H9 (cell line): Measurements from ENCODE around the gene NIPSNAP3A. TPM values are rescaled to one million over a fixed set of nuclear protein-coding genes. Genes with fewer than 3 reads are reported as not detected.

Experiments used
- DNase-seq: peaks from one replicate; pipeline ENCODE4 v3.0.0-alpha.2; 2017
- H2AFZ ChIP-seq: one replicate; pipeline ENCODE4 v1.6.1; 2013; ENCODE audit warnings: mild to moderate bottlenecking, low read length, control low read depth, moderate library complexity
- H2AK5ac ChIP-seq: 2 replicates; pipeline ENCODE4 v1.6.1; 2013; ENCODE audit warnings: low read length, control low read depth, mixed read lengths; ENCODE audit not compliant: insufficient read length
- H2BK120ac ChIP-seq: one replicate; pipeline ENCODE4 v1.6.1; 2013; ENCODE audit warnings: low read depth, mild to moderate bottlenecking, low read length, control low read depth, inconsistent platforms; ENCODE audit not compliant: poor library complexity, severe bottlenecking
- H2BK12ac ChIP-seq: 2 replicates; pipeline ENCODE4 v1.6.1; 2013; ENCODE audit warnings: low read length, control low read depth, mixed read lengths, low read depth; ENCODE audit not compliant: insufficient read length
- H2BK15ac ChIP-seq: 2 replicates; pipeline ENCODE4 v1.6.1; 2013; ENCODE audit warnings: low read depth, low read length, control low read depth
- H2BK20ac ChIP-seq: one replicate; pipeline ENCODE4 v1.6.1; 2013; ENCODE audit warnings: low read depth, mild to moderate bottlenecking, low read length, control low read depth, inconsistent platforms; ENCODE audit not compliant: poor library complexity, severe bottlenecking
- H2BK5ac ChIP-seq: 2 replicates; pipeline ENCODE4 v1.6.1; 2013; ENCODE audit warnings: low read length, control low read depth, mixed read lengths; ENCODE audit not compliant: insufficient read length
- H3K14ac ChIP-seq: 2 replicates; pipeline ENCODE4 v1.6.1; 2013; ENCODE audit warnings: low read length, control low read depth; ENCODE audit not compliant: insufficient read depth
- H3K18ac ChIP-seq: 2 replicates; pipeline ENCODE4 v1.6.1; 2013; ENCODE audit warnings: low read depth, mild to moderate bottlenecking, mixed read lengths, low read length, control low read depth; ENCODE audit not compliant: insufficient read length
- H3K23ac ChIP-seq: 2 replicates; pipeline ENCODE4 v1.6.1; 2013; ENCODE audit warnings: low read length, control low read depth, mixed read lengths, low read depth; ENCODE audit not compliant: insufficient read length
- H3K23me2 ChIP-seq: 2 replicates; pipeline ENCODE4 v1.6.1; 2013; ENCODE audit warnings: low read depth, mild to moderate bottlenecking, mixed read lengths, low read length, control low read depth; ENCODE audit not compliant: insufficient read length, poor library complexity, severe bottlenecking
- H3K27ac ChIP-seq: 2 replicates; pipeline ENCODE4 v1.5.1; 2013; ENCODE audit warnings: low read length, control low read depth, mixed read lengths, low read depth; ENCODE audit not compliant: insufficient read length
- H3K27me3 ChIP-seq: 2 replicates; pipeline ENCODE4 v1.6.1; 2013; ENCODE audit warnings: low read length, control low read depth, inconsistent platforms; ENCODE audit not compliant: insufficient read depth
- H3K4ac ChIP-seq: 2 replicates; pipeline ENCODE4 v1.6.1; 2013; ENCODE audit warnings: low read depth, mild to moderate bottlenecking, control low read depth, inconsistent platforms, low read length, moderate library complexity
- H3K4me1 ChIP-seq: 2 replicates; pipeline ENCODE4 v1.6.1; 2013; ENCODE audit warnings: low read length, control low read depth, inconsistent platforms; ENCODE audit not compliant: insufficient read depth
- H3K4me2 ChIP-seq: 2 replicates; pipeline ENCODE4 v1.6.1; 2013; ENCODE audit warnings: low read length, control low read depth, mixed read lengths; ENCODE audit not compliant: insufficient read length, insufficient read depth
- H3K56ac ChIP-seq: 2 replicates; pipeline ENCODE4 v1.6.1; 2013; ENCODE audit warnings: low read depth, mild to moderate bottlenecking, mixed read lengths, low read length, control low read depth; ENCODE audit not compliant: insufficient read length
- H3K79me1 ChIP-seq: 2 replicates; pipeline ENCODE4 v1.6.1; 2013; ENCODE audit warnings: low read depth, mild to moderate bottlenecking, moderate library complexity, low read length, control low read depth, inconsistent platforms; ENCODE audit not compliant: insufficient read depth, poor library complexity, severe bottlenecking
- H3K79me2 ChIP-seq: 2 replicates; pipeline ENCODE4 v1.6.1; 2013; ENCODE audit warnings: low read length, control low read depth, inconsistent platforms; ENCODE audit not compliant: insufficient read depth
- H3K9ac ChIP-seq: 2 replicates; pipeline ENCODE4 v1.6.1; 2013; ENCODE audit warnings: low read length, control low read depth, mixed read lengths; ENCODE audit not compliant: insufficient read length; ENCODE audit errors: extremely low read depth
- H3K9me3 ChIP-seq: one replicate; pipeline ENCODE4 v1.6.1; 2013; ENCODE audit warnings: low read depth, low read length, inconsistent platforms; ENCODE audit not compliant: control insufficient read depth
- H3T11ph ChIP-seq: one replicate; pipeline ENCODE4 v1.6.1; 2013; ENCODE audit warnings: mild to moderate bottlenecking, low read length, control low read depth, inconsistent platforms
- H4K20me1 ChIP-seq: one replicate; pipeline ENCODE4 v1.6.1; 2013; ENCODE audit not compliant: control insufficient read depth, insufficient read length, insufficient read depth
- H4K5ac ChIP-seq: 2 replicates; pipeline ENCODE4 v1.6.1; 2013; ENCODE audit warnings: low read depth, mild to moderate bottlenecking, mixed read lengths, low read length, control low read depth; ENCODE audit not compliant: insufficient read length
- H4K8ac ChIP-seq: replicated peaks from 2 replicates; pipeline ENCODE4 v1.6.1; 2013; ENCODE audit warnings: low read length, control low read depth, mixed read lengths, low read depth; ENCODE audit not compliant: insufficient read length
- H4K91ac ChIP-seq: 2 replicates; pipeline ENCODE4 v1.6.1; 2013; ENCODE audit warnings: low read depth, mild to moderate bottlenecking, moderate library complexity, mixed read lengths, low read length, control low read depth; ENCODE audit not compliant: insufficient read length
- H3K27ac Mint-ChIP-seq, 3 experiments: 2 replicates in 2 of 3; 3 replicates in 1 of 3; pipeline ENCODE4 v1.8.0; 2020 to 2021; ENCODE audit warnings: mixed read lengths in 3 of 3, mild to moderate bottlenecking in 1 of 3, moderate library complexity in 1 of 3
- H3K27me3 Mint-ChIP-seq: 2 replicates; pipeline ENCODE4 v1.8.0; 2021; ENCODE audit warnings: low read depth, mild to moderate bottlenecking, moderate library complexity, mixed read lengths
- H3K36me3 Mint-ChIP-seq, 3 experiments: 2 replicates in 2 of 3; 3 replicates in 1 of 3; pipeline ENCODE4 v1.8.0; 2020 to 2021; ENCODE audit warnings: low read depth in 3 of 3, mixed read lengths in 3 of 3; ENCODE audit not compliant: insufficient read depth in 1 of 3
- H3K4me1 Mint-ChIP-seq, 2 experiments: 2 replicates each; pipeline ENCODE4 v1.8.0; 2020; ENCODE audit warnings: mixed read lengths in 2 of 2
- H3K4me3 Mint-ChIP-seq, 2 experiments: 2 replicates in 1 of 2; 3 replicates in 1 of 2; pipeline ENCODE4 v1.8.0; 2020 to 2021; ENCODE audit warnings: mild to moderate bottlenecking in 2 of 2, mixed read lengths in 2 of 2, moderate library complexity in 1 of 2
- H3K9me3 Mint-ChIP-seq, 2 experiments: 2 replicates in 1 of 2; 3 replicates in 1 of 2; pipeline ENCODE4 v1.8.0; 2020; ENCODE audit warnings: mild to moderate bottlenecking in 2 of 2, mixed read lengths in 2 of 2, moderate library complexity in 1 of 2
- WGBS: extraction: QIAGEN DNeasy Blood & Tissue Kit; methylation state at CpG from one replicate; pipeline ENCODE4 v1.1.7; 2013; ENCODE audit warnings: missing lambda C conversion rate, low lambda C conversion rate, mixed read lengths; ENCODE audit not compliant: insufficient read length; ENCODE audit errors: extremely low coverage; 5-methylcytosine and 5-hydroxymethylcytosine counted together
- total RNA-seq: library from RNA; stranded (reverse); gene quantifications from 2 replicates; pipeline ENCODE4 v1.2.1, GENCODE V29; 2021
- TF ChIP-seq, protein P1 (sequence below): fragments of 200-600 bp; sonication (generic); conservative IDR thresholded peaks from 3 replicates; pipeline ENCODE4 v1.8.0; 2021; ENCODE audit warnings: antibody characterized with exemption, mild to moderate bottlenecking

Gene NIPSNAP3A
- total RNA-seq, 1 experiment from 2014 or later: 13.9 TPM

- Histone ChIP-seq H4K20me1 (no peaks in the 10 kb centered on the region), H3K18ac (no peak overlapping the region), H3K23ac (no peak overlapping the region), H2BK20ac (no peak overlapping the region), H3K4ac (no peak overlapping the region), H4K5ac (no peak overlapping the region), H3K4me1 (no peaks in the 10 kb centered on the region), H3K56ac (no peak overlapping the region), H2BK120ac (no peak overlapping the region), H4K8ac (no peak overlapping the region), H2BK5ac (no peak overlapping the region), H2AFZ (no peak overlapping the region), H3T11ph (no peak overlapping the region), H3K4me2 (no peak overlapping the region), H3K79me2 (no peaks in the 10 kb centered on the region), H3K9ac (no peak overlapping the region), H4K91ac (no peak overlapping the region), H2BK15ac (no peak overlapping the region), H3K79me1 (no peaks in the 10 kb centered on the region), H3K9me3 (no peaks in the 10 kb centered on the region), H3K23me2 (no peaks in the 10 kb centered on the region), H2BK12ac (no peak overlapping the region), H2AK5ac (no peak overlapping the region), H3K14ac (no peak overlapping the region), H3K27ac (no peak overlapping the region), H3K27me3 (no peaks in the 10 kb centered on the region)
- TF ChIP-seq, protein P1, sequence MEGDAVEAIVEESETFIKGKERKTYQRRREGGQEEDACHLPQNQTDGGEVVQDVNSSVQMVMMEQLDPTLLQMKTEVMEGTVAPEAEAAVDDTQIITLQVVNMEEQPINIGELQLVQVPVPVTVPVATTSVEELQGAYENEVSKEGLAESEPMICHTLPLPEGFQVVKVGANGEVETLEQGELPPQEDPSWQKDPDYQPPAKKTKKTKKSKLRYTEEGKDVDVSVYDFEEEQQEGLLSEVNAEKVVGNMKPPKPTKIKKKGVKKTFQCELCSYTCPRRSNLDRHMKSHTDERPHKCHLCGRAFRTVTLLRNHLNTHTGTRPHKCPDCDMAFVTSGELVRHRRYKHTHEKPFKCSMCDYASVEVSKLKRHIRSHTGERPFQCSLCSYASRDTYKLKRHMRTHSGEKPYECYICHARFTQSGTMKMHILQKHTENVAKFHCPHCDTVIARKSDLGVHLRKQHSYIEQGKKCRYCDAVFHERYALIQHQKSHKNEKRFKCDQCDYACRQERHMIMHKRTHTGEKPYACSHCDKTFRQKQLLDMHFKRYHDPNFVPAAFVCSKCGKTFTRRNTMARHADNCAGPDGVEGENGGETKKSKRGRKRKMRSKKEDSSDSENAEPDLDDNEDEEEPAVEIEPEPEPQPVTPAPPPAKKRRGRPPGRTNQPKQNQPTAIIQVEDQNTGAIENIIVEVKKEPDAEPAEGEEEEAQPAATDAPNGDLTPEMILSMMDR: no peak
- H3K36me3 Mint-ChIP-seq: no peaks in the 10 kb centered on the region
- H3K27me3 Mint-ChIP-seq: no peaks in the 10 kb centered on the region
- H3K9me3 Mint-ChIP-seq: no peaks in the 10 kb centered on the region
- no peaks in the 10 kb centered on the region for H3K4me1 Mint-ChIP-seq
- no peak overlapping the region for H3K27ac Mint-ChIP-seq
- no peak overlapping the region for H3K4me3 Mint-ChIP-seq
- no CpG with 5 or more reads among the region's 5 CpGs for WGBS
- no peak for DNase-seq
These were observed 25.4 kb downstream of the NIPSNAP3A start for GRCh38 chr9:104772714-104773510.
